PC-9 (cell line): ENCODE results near the gene BPIFA2.

Experiments used
- EZH2 ChIP-seq: fragments of 200-600 bp; sonication (generic); IDR thresholded peaks from 2 replicates; pipeline ENCODE4 v1.8.0; 2017; ENCODE audit warnings: antibody characterized with exemption, low read depth
- TF ChIP-seq, protein P1 (sequence below): fragments of 200-600 bp; sonication (generic); conservative IDR thresholded peaks from 2 replicates; pipeline ENCODE4 v1.6.1; 2017; ENCODE audit warnings: mixed run types, antibody characterized with exemption, mild to moderate bottlenecking, moderate library complexity

DNA sequence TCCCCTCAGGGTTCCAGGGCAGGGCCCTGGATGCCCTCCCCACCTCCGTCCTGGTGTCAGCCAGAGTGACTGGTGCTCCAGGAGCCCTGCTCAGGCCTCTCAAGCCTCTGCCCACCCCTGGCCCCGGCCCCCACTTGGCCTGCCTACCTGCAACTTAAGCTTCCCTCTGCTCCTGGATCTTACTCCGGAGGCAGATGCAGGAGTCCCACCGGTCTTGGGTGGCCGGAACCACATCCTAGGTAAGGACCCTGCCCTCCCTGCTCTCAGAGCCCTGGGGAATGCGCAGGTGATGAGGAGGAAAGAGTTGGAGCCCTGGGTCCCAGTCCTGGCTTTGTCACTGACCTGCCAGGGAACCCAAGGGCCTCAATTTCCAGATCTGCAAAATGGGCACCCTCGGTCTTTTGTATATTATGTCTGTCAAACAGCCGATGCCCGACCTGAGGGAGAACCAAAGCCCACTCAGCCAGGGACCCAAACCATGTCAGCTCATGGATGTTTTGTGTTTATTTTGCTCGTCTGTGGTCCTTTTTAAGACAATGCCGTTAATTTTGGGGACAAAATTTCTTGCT, 34.5 kb upstream of the BPIFA2 start:
- no peak for TF ChIP-seq EZH2
- TF ChIP-seq, protein P1, sequence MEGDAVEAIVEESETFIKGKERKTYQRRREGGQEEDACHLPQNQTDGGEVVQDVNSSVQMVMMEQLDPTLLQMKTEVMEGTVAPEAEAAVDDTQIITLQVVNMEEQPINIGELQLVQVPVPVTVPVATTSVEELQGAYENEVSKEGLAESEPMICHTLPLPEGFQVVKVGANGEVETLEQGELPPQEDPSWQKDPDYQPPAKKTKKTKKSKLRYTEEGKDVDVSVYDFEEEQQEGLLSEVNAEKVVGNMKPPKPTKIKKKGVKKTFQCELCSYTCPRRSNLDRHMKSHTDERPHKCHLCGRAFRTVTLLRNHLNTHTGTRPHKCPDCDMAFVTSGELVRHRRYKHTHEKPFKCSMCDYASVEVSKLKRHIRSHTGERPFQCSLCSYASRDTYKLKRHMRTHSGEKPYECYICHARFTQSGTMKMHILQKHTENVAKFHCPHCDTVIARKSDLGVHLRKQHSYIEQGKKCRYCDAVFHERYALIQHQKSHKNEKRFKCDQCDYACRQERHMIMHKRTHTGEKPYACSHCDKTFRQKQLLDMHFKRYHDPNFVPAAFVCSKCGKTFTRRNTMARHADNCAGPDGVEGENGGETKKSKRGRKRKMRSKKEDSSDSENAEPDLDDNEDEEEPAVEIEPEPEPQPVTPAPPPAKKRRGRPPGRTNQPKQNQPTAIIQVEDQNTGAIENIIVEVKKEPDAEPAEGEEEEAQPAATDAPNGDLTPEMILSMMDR: no peak
